ENCODE results near the gene ARHGEF25.
"Not testable (repeated sequence)": the region's sequence is repeated elsewhere in the genome, so short reads cannot be mapped to it uniquely, and the experiment has no call there.

Gene ARHGEF25

DNA sequence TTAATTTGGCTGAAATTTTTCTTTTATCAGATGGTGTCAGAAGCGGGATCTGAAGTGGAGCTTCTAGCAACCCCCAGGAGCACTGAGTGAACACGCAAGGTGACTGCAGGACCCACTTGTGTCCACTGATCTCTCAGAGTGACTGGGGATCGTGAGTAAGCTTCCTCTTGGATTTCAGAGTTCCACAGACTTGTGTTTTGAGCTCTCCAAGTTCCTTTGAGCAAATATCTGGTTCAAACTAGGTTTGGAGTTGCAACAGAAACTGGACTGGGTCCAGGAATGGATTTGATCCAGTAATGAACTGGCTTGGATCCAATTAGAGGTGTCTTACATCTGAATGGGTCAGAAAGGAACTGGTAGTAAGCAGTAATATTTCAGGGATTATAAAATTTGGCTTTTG lies 46.5 kb downstream of the ARHGEF25 start:
- Histone ChIP-seq H3K4me1 (ENCODE audit: control insufficient read depth, insufficient read depth, low read length, poor library complexity, severe bottlenecking) (no peaks in the 10 kb centered on the region), H3K9me3 (ENCODE audit: control insufficient read depth, low read length) (no peaks in the 10 kb centered on the region), H3K27me3 (replicated peaks; ENCODE audit: control insufficient read depth, insufficient read depth, low read length, poor library complexity, severe bottlenecking) (no peaks in the 10 kb centered on the region), H3K36me3 (ENCODE audit: control insufficient read depth, insufficient read depth, low read length) (no peaks in the 10 kb centered on the region), H3K4me3 (ENCODE audit: insufficient read depth, low read depth, low read length, poor library complexity, severe bottlenecking) (no peak overlapping the region), H3K27ac (ENCODE audit: insufficient read depth, low read length, poor library complexity, severe bottlenecking) (no peak overlapping the region)
- no peak for DNase-seq

DNA sequence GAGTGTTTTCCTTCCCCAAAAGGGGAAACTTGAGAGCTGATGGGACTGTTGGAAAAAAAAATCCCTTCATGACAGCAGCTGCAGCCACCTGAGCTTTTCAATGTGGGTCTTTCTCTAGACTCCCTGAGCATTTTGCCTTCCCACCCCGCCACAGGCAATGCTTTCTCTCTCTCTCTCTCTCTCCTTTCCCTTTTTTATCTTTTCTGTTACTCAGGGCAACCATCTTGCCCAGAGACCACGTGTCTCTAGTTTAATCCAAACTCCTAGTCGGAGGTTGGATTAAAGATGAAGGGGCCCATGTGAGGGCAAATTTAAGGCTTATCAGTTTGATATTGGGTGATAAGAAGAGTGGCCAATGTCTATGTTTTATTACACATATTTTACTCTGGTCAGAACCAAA lies 47.7 kb downstream of the ARHGEF25 start:
- Histone ChIP-seq H3K27ac (ENCODE audit: insufficient read depth, low read length, poor library complexity, severe bottlenecking) (no peak overlapping the region), H3K4me1 (ENCODE audit: control insufficient read depth, insufficient read depth, low read length, poor library complexity, severe bottlenecking) (no peaks in the 10 kb centered on the region), H3K27me3 (replicated peaks; ENCODE audit: control insufficient read depth, insufficient read depth, low read length, poor library complexity, severe bottlenecking) (no peaks in the 10 kb centered on the region), H3K36me3 (ENCODE audit: control insufficient read depth, insufficient read depth, low read length) (no peaks in the 10 kb centered on the region), H3K4me3 (ENCODE audit: insufficient read depth, low read depth, low read length, poor library complexity, severe bottlenecking) (no peak overlapping the region), H3K9me3 (ENCODE audit: control insufficient read depth, low read length) (no peaks in the 10 kb centered on the region)
- DNase-seq, result no peak

DNA sequence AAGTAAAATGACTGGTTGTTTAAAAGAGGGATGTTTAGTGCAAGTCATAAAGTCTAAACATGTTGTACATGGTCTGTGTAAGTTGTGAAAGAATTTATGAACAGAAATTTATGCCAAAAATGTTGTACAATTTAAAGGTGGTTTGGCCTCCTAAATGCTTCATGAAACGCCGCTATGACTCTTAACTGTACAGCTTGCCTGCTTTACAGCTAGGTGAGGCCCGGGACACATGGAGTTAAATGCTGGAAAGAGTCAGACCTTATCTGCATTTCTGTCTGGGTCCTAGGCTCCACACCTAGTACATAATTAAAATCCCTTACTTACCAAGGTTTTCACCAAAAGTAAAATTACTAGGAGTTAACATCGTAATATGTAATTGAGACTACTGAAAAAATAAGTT lies 50.1 kb downstream of the ARHGEF25 start:
- no peaks in the 10 kb centered on the region for H3K36me3 ChIP-seq (ENCODE audit: control insufficient read depth, insufficient read depth, low read length)
- no peak for DNase-seq
- no peaks in the 10 kb centered on the region for H3K9me3 ChIP-seq (ENCODE audit: control insufficient read depth, low read length)
- H3K4me1 ChIP-seq (ENCODE audit: control insufficient read depth, insufficient read depth, low read length, poor library complexity, severe bottlenecking), result no peaks in the 10 kb centered on the region
- no peaks in the 10 kb centered on the region for H3K27me3 ChIP-seq (replicated peaks; ENCODE audit: control insufficient read depth, insufficient read depth, low read length, poor library complexity, severe bottlenecking)
- no peak overlapping the region for H3K27ac ChIP-seq (ENCODE audit: insufficient read depth, low read length, poor library complexity, severe bottlenecking)
- H3K4me3 ChIP-seq (ENCODE audit: insufficient read depth, low read depth, low read length, poor library complexity, severe bottlenecking), result no peak overlapping the region

DNA sequence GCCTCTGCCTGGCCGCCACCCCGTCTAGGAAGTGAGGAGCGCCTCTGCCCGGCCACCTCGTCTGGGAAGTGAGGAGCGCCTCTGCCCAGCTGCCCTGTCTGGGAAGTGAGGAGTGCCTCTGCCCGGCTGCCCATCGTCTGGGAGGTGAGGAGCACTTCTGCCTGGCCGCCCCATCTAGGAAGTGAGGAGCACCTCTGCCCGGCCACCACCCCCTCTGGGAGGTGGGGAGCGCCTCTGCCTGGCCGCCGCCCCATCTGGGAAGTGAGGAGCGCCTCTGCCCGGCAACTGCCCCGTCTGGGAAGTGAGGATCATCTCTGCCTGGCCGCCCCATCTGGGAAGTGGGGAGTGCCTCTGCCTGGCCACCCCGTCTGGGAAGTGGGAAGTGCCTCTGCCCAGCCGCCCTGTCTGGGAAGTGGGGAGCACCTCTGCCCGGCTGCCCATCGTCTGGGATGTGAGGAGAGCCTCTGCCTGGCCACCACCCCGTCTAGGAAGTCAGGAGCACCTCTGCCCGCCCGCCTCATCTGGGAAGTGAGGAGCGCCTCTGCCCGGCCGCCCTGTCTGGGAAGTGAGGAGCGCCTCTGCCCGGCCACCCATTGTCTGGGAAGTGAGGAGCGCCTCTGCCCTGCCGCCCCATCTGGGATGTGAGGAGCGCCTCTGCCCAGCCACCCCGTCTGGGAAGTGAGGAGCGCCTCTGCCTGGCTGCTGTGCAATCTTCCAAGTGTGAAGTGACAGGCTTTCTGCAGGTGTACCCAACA lies 54.0 kb downstream of the ARHGEF25 start:
- DNase-seq; H3K4me1 ChIP-seq (ENCODE audit: control insufficient read depth, insufficient read depth, low read length, poor library complexity, severe bottlenecking); H3K36me3 ChIP-seq (ENCODE audit: control insufficient read depth, insufficient read depth, low read length); H3K27me3 ChIP-seq (replicated peaks; ENCODE audit: control insufficient read depth, insufficient read depth, low read length, poor library complexity, severe bottlenecking); H3K4me3 ChIP-seq (ENCODE audit: insufficient read depth, low read depth, low read length, poor library complexity, severe bottlenecking); H3K9me3 ChIP-seq (ENCODE audit: control insufficient read depth, low read length); H3K27ac ChIP-seq (ENCODE audit: insufficient read depth, low read length, poor library complexity, severe bottlenecking): not testable (repeated sequence)
